ENCODE data around the gene COTL1.

Gene COTL1

DNA sequence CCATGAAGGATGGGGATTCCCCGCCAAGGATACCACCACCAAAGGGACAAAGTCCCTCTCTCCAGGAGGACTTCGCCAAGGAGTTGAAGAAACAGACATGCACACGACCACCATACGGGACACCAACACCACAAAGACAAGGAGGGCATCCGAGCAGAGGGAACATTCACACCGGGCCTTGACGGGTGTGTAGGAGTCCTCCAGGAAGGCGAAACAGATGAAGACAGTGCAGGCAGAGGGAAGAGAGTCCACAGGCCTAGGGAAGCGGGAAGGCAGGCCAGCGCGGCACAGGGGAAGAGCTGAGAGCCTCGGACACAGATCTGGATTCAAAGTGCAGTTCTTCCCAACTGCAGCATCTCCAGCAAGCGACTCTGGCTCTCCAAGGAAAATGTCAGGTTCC is 10.8 kb downstream of the COTL1 start:
- H3K27ac ChIP-seq, result no peak overlapping the region
- TF ChIP-seq, protein P1, sequence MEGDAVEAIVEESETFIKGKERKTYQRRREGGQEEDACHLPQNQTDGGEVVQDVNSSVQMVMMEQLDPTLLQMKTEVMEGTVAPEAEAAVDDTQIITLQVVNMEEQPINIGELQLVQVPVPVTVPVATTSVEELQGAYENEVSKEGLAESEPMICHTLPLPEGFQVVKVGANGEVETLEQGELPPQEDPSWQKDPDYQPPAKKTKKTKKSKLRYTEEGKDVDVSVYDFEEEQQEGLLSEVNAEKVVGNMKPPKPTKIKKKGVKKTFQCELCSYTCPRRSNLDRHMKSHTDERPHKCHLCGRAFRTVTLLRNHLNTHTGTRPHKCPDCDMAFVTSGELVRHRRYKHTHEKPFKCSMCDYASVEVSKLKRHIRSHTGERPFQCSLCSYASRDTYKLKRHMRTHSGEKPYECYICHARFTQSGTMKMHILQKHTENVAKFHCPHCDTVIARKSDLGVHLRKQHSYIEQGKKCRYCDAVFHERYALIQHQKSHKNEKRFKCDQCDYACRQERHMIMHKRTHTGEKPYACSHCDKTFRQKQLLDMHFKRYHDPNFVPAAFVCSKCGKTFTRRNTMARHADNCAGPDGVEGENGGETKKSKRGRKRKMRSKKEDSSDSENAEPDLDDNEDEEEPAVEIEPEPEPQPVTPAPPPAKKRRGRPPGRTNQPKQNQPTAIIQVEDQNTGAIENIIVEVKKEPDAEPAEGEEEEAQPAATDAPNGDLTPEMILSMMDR (conservative IDR thresholded peaks at IDR 0.05), result no peak

DNA sequence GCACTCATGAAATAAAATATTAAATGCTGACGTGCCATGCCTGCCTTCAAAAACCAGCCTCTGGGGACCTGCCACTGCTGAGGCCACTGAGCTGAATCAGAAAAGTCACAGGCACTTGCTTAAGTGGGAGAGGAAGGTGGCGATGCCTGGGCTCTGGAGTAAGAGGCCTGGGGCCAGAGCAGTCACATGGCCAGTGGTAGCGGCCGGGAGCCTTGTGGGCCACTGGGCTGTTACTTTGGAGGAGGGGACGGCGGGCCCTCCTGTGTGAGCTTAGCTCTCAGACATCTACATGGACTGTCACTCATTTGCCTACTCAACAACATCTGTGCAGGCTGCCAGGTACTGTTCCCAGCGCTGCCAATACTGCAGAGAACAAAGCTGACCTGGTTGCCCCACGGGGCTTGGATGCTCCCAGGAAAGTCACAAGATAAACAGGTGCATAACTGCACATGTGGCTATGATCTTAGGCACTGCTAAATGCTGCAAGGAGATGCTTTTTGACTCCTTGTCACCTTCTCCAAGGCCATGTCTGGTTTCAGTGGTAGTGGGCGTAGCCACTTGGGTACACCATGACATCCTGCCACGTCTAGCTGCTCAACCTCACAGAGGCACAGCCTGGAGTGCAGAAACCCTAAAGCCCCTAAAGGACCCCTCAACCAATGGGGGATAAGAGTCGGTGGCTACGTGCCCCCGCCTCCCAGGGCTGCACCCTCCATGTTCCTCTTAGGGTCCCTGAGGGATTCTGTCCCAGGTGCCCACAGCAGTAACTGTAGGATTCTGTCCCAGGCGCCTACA is 11.6 kb downstream of the COTL1 start:
- TF ChIP-seq, protein P1 (conservative IDR thresholded peaks at IDR 0.05), result no peak
- no peak overlapping the region for H3K27ac ChIP-seq

DNA sequence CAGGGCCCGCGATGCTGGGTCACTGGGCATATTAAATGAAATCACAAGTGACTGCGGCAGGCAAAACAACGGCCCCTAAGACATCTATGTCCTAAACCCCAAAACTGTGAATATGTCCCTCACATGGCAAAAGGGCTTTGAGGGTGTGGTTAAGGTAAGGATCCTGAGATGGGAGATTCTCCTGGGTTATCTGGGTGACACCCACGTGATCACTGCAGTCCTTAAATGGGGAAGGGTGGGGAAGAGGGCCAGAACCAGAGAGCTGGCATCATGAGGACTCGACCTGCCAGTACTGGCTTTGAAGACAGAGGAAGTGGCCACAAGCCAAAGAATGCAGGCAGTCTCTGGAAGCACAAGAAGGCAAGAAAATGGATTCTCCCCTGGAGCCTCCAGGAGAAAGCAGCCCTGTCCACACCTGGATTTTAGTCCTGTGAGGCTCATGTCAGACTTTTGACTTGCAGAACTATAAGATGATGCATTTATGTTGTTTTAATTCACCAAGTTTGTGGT is 12.5 kb downstream of the COTL1 start:
- H3K27ac ChIP-seq, result no peak overlapping the region
- TF ChIP-seq, protein P1 (conservative IDR thresholded peaks at IDR 0.05), result no peak

DNA sequence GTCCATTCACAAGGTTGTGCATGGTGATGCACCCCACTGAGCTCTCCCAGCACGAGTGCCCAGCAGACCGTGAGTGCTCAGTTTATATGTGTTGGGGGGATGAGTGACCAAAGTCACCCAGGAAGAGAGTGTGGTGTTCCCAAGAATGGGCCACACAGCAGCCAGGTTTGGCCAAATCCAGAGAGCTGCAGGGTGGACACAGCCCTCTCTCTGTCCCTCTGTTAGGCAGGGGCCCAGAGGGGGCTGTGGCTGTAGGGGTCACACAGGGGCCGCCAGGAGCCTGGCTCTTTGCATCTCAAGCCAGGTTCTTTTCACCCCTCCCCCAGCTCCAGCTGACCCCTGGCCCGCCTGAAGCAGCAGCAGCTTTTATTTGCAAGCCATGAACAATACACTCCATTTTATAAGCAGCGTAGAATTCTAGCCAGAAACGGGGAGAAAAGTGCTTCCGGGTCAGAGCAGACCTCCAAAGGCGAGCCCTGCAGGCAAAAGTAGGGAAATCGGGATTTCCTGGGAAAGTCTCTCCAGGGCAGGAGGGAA is 13.3 kb downstream of the COTL1 start:
- TF ChIP-seq, protein P1 (conservative IDR thresholded peaks at IDR 0.05), result no peak
- no peak overlapping the region for H3K27ac ChIP-seq

DNA sequence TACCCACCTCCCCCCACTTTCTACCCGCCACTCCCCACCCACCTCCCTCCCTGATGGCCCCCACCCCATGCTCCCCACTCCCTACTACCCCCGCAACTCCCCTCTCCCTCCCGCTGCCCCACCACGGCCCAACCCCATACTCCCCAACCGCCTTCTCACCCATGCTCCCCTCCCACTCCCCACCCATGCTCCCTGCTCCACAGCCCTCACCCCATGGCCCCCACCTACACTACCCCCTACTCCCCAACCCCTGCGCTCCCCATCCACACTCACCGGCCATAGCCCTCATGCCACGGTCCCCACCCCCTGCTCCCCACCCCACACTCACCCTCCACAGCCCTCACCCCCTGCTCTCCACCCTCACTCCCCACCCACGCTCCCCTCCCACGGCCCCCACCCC is 13.9 kb downstream of the COTL1 start:
- H3K27ac ChIP-seq, result no peak overlapping the region
- TF ChIP-seq, protein P1 (conservative IDR thresholded peaks at IDR 0.05), result no peak

DNA sequence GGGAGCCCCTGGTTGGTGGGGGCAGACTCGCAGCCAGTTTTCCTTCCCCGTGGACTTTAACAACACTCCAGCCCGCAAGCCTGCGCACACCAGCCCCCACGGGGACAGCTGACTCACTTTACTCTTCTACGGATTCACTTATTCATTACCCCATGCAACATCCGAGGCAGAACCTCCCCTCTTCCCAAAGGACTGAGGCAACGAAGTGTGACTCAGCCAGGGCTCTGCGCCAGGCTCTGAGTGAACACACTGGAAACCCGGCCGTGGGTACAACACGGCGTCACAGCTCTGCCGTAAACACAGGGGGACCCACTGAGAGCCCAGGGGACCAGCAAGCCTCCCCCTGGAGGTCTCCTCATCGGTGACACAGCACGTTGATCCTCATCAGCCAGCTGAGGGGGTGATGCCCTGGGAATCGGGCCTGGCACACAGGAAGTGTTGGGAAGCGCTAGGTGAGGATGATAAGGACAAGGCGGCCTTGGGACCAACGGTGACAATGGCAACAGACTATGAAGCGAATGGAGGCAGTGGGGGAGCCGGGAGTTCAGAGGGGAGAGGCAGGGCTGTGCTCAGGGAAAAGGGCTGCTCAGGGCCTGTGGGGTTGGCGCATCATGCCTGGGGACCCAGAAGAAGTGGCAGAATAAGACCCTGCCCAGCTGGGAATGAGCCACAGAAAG is 14.6 kb downstream of the COTL1 start:
- no peak overlapping the region for H3K27ac ChIP-seq
- TF ChIP-seq, protein P1 (conservative IDR thresholded peaks at IDR 0.05), result no peak

Data from VCaP (cell line).